Measurements from ENCODE around the gene BARX2.
"Not testable (repeated sequence)": the region's sequence is repeated elsewhere in the genome, so short reads cannot be mapped to it uniquely, and the experiment has no call there.

GRCh38 chr11:129344301-129344940, 31.2 kb upstream of the BARX2 start:
- not testable (repeated sequence) for TF ChIP-seq CTCF, POLR2A (IDR thresholded peaks at IDR 0.05)

Data from heart left ventricle (tissue), 13 donors.